ENCODE measurements around the gene LASP1.

Gene LASP1

DNA sequence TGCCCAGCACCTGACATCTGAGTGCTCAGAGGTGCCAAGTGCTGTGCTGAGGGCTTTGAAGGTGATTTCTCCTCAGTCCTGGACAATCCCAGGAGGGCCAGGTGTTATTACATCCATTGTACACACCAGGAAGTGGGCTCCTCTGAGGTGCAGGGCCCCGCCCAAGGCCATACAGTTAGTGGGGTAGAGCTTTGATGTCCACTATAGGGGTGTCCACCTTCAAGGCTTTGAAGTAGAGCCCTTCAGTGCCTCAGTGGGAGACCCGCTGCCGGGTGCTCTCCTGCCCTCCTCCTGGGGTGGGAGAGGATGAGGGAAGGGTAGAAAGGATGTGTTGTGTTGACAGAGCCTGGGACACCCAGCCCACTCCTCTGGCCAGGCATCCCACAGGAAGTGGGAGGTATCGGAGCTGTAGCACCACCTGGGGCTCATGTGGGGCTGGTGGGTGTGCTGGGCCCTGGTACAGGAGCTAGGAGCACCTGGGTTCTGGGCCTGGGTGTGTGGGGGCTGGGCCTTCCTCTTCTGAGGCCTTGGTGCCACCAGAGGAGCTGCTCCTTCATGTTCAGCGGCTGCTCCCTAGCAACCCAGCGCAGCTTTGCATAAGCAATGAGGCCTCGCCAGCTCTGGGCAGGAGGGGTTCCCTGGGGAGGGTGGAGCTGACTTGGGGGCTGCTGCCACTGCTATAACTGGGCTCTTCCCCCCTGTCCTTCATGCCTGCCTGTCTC lies 7.4 kb downstream of the LASP1 start:
- Histone ChIP-seq H3K36me3 (peaks cover 40% of the 10 kb centered on the region), H3K4me1 (peaks cover 100% of the 10 kb centered on the region), H3K4me2 (peak overlapping the region; percentile 86), H3K4me3 (peak overlapping the region; percentile 30; the same call in 1 of the 2 replicates), H3K9ac (peak overlapping the region; percentile 48), H3K27ac (peak overlapping the region; percentile 69), H3K9me3 (no peaks in the 10 kb centered on the region), H3K27me3 (no peaks in the 10 kb centered on the region), H4K20me1 (peaks cover 88% of the 10 kb centered on the region)
- TF ChIP-seq Cebpa-rat (IDR thresholded peaks at IDR 0.05) = no peak

DNA sequence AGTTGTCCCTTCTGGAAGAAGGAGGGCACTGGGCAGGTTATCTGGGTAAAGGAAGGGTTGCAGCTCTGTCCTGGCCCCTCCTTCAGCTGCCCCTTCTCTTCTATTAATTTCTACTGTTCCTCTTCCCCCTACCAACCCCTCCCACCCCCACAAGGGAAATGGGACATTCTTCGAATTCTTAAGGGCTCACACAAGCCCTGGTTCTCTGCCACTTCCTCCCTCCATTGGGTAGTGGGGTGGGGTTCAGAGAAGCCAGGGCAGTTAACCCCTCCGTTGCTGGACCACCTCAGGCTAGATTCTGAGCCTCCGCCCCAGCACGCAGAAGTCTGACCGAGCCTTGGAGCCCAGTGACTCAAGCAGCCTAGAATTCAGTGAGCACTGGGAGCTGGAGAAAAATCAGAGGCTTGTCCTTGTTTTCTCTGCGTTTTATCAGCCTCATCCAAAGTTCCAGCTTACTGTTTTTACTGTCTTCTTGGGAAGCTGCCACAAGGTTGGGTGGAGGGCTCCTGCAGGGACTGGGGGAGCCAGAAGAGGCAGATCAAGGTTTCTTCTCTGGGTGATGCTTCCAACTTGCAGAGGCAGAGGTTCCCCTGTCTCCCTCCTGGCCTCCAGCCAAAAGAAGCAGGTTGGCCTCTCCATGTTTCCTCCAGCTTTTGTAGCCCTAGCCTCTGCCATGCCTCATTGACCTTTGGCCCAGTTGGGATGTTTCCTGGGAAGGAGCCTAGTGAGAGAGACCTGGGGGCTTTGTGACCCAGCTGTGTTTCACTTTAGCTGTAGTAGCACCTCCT lies 10.2 kb downstream of the LASP1 start:
- H4K20me1 ChIP-seq = peaks cover 87% of the 10 kb centered on the region
- H3K4me3 ChIP-seq = peak overlapping the region; percentile 29; the same call in 1 of the 2 replicates
- TF ChIP-seq Cebpa-rat (IDR thresholded peaks at IDR 0.05) = no peak
- no peaks in the 10 kb centered on the region for H3K9me3 ChIP-seq
- H3K36me3 ChIP-seq = peaks cover 47% of the 10 kb centered on the region
- peaks cover 100% of the 10 kb centered on the region for H3K4me1 ChIP-seq
- H3K4me2 ChIP-seq = peak overlapping the region; percentile 86
- H3K27me3 ChIP-seq = no peaks in the 10 kb centered on the region
- H3K27ac ChIP-seq = peak overlapping the region; percentile 67
- H3K9ac ChIP-seq = peak overlapping the region; percentile 42; the same call in 1 of the 2 replicates

DNA sequence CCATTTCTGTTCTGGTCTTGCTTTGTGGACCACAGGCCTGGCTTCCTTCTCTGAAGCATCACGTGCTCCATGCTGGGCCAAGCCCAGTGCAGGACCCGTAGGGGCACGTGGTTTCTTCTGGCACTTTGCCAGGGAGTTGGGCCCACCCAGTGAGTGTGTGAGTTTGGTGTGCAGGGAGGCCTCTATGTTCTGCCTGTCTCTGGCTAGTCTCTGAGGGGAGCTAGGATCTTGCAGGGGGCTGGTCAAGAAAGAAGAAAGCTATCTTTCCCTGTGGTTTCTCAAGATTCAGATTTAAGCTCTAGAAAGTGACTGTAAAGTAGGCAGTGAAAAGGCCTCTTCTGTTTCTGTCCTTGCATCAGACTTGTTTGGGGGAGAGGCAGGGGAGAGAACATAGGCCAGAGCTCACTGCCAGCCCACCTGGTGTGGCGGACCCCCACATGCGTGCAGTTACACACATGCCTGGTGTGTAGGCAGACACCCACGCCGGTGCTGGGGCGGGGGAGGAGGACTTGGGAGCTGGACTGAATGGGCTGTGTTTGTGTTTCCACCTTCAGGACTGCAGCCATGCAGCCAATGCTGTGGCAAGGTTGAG lies 11.8 kb downstream of the LASP1 start:
- H3K9me3 ChIP-seq = no peaks in the 10 kb centered on the region
- H3K9ac ChIP-seq = peak overlapping the region; percentile 27; the same call in 1 of the 2 replicates
- H3K4me2 ChIP-seq = peak overlapping the region; percentile 86
- H3K4me3 ChIP-seq = no peak overlapping the region
- peaks cover 60% of the 10 kb centered on the region for H3K36me3 ChIP-seq
- no peaks in the 10 kb centered on the region for H3K27me3 ChIP-seq
- H3K27ac ChIP-seq = peak overlapping the region; percentile 67
- no peak for TF ChIP-seq Cebpa-rat (IDR thresholded peaks at IDR 0.05)
- H4K20me1 ChIP-seq = peaks cover 87% of the 10 kb centered on the region
- peaks cover 100% of the 10 kb centered on the region for H3K4me1 ChIP-seq

DNA sequence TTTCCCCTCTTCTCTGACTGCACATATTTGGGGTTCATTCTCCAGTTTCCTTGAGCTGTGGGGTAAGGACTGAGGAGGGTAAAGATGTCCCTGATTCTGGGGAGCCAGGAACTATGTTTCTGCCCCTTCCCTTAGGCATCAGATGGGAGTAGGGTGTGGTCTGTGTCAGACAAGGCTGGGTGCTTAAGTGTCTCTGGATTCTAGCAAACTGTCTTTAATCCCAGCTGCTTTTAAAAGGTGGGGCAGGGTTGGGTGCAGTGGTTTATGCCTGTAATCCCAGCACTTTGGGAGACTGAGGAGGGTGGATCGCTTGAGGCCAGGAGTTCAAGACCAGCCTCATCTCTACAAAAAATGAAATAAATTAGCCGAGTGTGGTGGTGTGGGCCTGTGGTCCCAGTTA lies 13.0 kb downstream of the LASP1 start:
- no peaks in the 10 kb centered on the region for H3K9me3 ChIP-seq
- H3K27me3 ChIP-seq = no peaks in the 10 kb centered on the region
- peak overlapping the region; percentile 67 for H3K27ac ChIP-seq
- H4K20me1 ChIP-seq = peaks cover 87% of the 10 kb centered on the region
- peaks cover 98% of the 10 kb centered on the region for H3K4me1 ChIP-seq
- H3K9ac ChIP-seq = no peak overlapping the region
- no peak overlapping the region for H3K4me3 ChIP-seq
- H3K36me3 ChIP-seq = peaks cover 71% of the 10 kb centered on the region
- no peak for TF ChIP-seq Cebpa-rat (IDR thresholded peaks at IDR 0.05)
- peak overlapping the region; percentile 89 for H3K4me2 ChIP-seq

DNA sequence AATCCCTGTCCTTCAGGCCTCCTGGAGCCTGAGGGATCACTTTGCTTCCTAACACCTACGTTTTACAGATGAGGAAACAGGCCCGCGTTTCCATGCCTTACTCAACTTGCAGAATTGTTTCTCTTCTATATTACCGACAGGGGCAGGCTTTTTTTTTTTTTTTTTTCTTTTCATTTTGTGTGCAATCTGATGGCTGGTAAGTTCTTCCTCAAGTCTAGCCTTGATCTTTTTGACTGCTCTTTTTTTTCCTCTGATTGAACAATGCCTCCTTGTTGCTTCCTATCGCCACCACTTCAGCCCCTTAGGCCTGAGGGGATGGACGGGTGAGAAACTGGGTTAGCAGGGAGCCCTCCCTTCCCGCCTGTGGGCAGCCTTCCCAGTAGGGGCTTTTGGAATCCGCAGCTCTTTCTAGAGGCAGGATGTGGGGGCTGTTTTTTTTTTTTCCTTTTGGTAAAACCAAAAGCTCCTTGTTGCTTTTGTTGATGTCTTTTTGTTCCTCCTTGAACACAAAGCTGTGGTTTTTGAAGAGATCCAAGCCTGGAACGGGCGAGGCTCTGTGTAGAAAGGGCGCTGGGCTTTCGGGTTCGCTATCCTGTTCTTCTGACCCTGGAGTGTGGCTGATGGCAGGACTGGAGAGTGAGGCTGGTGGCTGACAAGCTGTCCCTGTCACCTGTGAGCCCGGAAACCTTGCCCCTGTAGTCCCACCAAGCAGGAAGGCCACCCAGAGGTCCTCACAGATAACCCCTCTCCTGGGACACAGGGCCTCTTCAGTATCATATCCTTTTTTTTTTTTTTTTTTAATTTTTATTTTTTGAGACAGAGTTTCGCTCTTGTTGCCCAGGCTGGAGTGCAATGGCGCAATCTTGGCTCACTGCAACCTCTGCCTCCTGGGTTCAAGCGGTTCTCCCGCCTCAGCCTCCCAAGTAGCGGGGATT lies 14.0 kb downstream of the LASP1 start:
- H3K27ac ChIP-seq = peak overlapping the region; percentile 67
- peaks cover 73% of the 10 kb centered on the region for H3K36me3 ChIP-seq
- H3K4me3 ChIP-seq = peak overlapping the region; percentile 38
- no peaks in the 10 kb centered on the region for H3K9me3 ChIP-seq
- no peak for TF ChIP-seq Cebpa-rat (IDR thresholded peaks at IDR 0.05)
- H3K9ac ChIP-seq = peak overlapping the region; percentile 68
- peaks cover 88% of the 10 kb centered on the region for H3K4me1 ChIP-seq
- no peaks in the 10 kb centered on the region for H3K27me3 ChIP-seq
- H4K20me1 ChIP-seq = peaks cover 88% of the 10 kb centered on the region
- peak overlapping the region; percentile 89 for H3K4me2 ChIP-seq

DNA sequence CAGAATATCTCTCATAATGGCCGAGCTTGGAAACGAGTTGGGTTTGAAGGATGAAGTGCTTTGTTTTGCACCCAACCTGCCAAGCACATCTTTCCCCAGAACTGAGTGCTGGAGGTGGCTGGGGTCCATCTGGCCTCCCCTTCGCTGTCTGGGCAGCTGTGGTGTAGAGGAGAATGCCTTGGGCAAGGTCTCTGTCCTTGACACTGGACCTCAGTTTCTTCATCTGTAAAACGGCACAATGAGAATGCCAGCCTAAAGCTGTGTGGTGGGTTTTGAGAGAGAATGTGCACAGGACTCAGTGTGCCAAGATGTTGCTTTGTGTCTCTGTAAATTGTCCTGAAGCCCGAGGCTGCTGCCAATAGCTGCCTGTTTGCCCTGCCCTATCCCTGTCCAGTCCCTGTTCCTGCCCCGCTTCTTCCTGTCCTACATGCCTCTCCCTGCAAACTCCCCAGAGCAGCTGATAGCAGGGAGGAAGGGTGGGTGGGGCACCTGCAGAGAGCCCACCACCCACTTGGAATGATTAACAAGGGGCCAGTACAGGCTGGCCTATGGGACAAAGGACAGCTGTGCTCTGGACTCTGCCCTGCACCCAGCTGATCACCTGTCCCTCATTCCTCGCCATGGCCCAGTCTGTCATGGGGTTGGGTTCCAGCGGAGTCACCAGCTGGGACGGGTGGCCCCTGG lies 15.3 kb downstream of the LASP1 start:
- H3K4me1 ChIP-seq = peaks cover 85% of the 10 kb centered on the region
- TF ChIP-seq Cebpa-rat (IDR thresholded peaks at IDR 0.05) = no peak
- H3K27ac ChIP-seq = no peak overlapping the region
- no peak overlapping the region for H3K4me3 ChIP-seq
- no peaks in the 10 kb centered on the region for H3K9me3 ChIP-seq
- peak overlapping the region; percentile 89 for H3K4me2 ChIP-seq
- peaks cover 81% of the 10 kb centered on the region for H3K36me3 ChIP-seq
- no peaks in the 10 kb centered on the region for H3K27me3 ChIP-seq
- H4K20me1 ChIP-seq = peaks cover 90% of the 10 kb centered on the region
- peak overlapping the region; percentile 34; the same call in 1 of the 2 replicates for H3K9ac ChIP-seq

DNA sequence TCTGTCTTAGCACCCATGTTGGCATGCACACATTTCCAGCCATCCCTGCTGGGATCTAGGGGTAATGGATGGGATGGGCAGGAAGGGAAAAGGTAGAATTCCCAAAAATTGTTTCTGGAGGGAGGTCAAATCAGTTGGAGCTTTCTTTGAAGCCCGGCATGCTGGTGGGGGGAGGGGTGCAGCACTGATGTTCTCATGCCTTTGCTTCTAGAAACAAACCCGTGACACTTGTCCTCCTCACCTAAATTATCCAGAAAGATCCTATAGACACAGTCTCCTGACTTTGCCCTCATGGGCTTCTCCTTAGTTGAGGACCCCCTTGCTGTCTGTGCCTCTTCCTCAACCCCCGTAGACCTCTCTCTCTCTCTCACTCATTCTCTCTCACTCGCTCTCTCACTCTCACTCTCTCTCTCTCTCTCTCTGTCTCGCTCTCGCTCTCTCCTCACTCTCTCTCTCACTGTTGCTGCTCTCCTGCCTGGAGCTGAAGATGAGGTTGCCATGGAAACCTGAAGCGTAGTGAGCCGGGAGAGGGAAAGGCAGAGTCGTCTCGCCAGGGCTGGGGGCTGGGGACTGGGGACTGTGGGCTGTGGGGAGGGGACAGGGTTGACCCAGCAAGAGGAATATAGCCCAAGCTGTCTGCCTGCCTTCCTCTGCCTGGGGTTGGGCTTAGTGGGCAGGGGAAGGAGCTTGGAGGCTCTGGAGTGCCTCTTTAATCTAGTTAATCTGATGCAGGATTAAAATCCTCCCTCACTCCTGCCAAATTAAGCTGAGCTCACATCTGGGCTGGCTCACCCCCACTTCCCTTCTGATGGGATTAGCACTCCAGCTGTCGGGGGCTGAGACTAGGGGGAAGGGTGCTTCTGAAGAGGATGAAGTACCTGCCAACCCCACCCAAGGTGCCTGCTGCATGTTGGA lies 16.1 kb downstream of the LASP1 start:
- Histone ChIP-seq H4K20me1 (peaks cover 86% of the 10 kb centered on the region), H3K4me2 (peak overlapping the region; percentile 89), H3K4me3 (no peak overlapping the region), H3K27ac (0 out of 2 replicates have a peak overlapping the region, but pooled peaks have one; percentile 27), H3K9ac (no peak overlapping the region), H3K9me3 (no peaks in the 10 kb centered on the region), H3K36me3 (peaks cover 81% of the 10 kb centered on the region), H3K4me1 (peaks cover 85% of the 10 kb centered on the region), H3K27me3 (no peaks in the 10 kb centered on the region)
- TF ChIP-seq Cebpa-rat (IDR thresholded peaks at IDR 0.05) = no peak

DNA sequence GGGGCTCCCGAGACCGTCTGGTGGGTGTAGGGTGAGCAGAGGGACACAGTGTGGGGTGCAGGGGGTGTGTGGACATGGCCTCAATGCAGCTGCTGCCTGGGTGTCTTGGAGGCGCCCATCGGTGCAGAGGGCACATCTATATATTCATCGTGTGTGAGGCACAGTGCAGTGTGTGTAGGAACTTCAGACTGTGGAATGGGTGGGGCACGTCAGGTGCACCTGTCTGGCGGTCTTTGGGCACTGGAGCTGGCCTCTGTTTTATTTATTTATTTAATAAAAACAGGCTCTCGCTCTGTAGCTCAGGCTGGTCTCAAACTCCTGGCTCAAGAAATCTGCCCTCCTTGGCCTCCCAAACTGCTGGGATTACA lies 16.8 kb downstream of the LASP1 start:
- H3K4me2 ChIP-seq = peak overlapping the region; percentile 89
- no peak overlapping the region for H3K27ac ChIP-seq
- no peaks in the 10 kb centered on the region for H3K9me3 ChIP-seq
- H4K20me1 ChIP-seq = peaks cover 80% of the 10 kb centered on the region
- peaks cover 80% of the 10 kb centered on the region for H3K36me3 ChIP-seq
- no peak overlapping the region for H3K9ac ChIP-seq
- no peaks in the 10 kb centered on the region for H3K27me3 ChIP-seq
- H3K4me1 ChIP-seq = peaks cover 84% of the 10 kb centered on the region
- H3K4me3 ChIP-seq = no peak overlapping the region
- TF ChIP-seq Cebpa-rat (IDR thresholded peaks at IDR 0.05) = no peak

Data from BLaER1 (cell line).